ENCODE results near the gene ZKSCAN1. TPM values are rescaled to one million over a fixed set of nuclear protein-coding genes. Genes with fewer than 3 reads are reported as not detected.

ZKSCAN1 gene
- total RNA-seq, 1 experiment from 2014 or later = 29.8 TPM

GRCh38 chr7:100049441-100050291 is 34.3 kb downstream of the ZKSCAN1 start, which contains the start of gene ZSCAN21:
Gene ZSCAN21, plus strand, starts transcription at chr7:100049774. Its CDS starts 7,233 bp downstream, at chr7:100057007.
- WGBS (ENCODE audit: extremely low coverage, insufficient read length, low lambda C conversion rate) = no CpG with 5 or more reads among the region's 47 CpGs

More at GRCh38 chr7:100049441-100050291, 34.3 kb downstream of the ZKSCAN1 start, which contains the start of gene ZSCAN21:
- peak within 1 kb of the TSS; percentile 88 for H3K18ac ChIP-seq (ENCODE audit: insufficient read length, low read depth, low read length)
- H3K9me3 ChIP-seq (ENCODE audit: control insufficient read depth, low read depth, low read length) = no peaks in the 10 kb centered on the region
- peak within 1 kb of the TSS; percentile 90 to 96 for H3K4me3 Mint-ChIP-seq
- no peak within 1 kb of the TSS for H3K56ac ChIP-seq (ENCODE audit: insufficient read length, low read depth, low read length)
- H2BK120ac ChIP-seq (ENCODE audit: low read depth, low read length, poor library complexity, severe bottlenecking) = no peak within 1 kb of the TSS
- no peak within 1 kb of the TSS for H4K91ac ChIP-seq (ENCODE audit: insufficient read length, low read depth, low read length)
- no peak; the same call in 2 of the 3 replicates for TF ChIP-seq CTCF (conservative IDR thresholded peaks at IDR 0.05)
- no peak within 1 kb of the TSS for H2BK20ac ChIP-seq (ENCODE audit: low read depth, low read length, poor library complexity, severe bottlenecking)
- H3K27me3 ChIP-seq (ENCODE audit: insufficient read depth, low read length) = no peaks in the 10 kb centered on the region
- H3K79me2 ChIP-seq (ENCODE audit: insufficient read depth, low read length) = no peaks in the 10 kb centered on the region; the same call in 1 of the 2 replicates
- H4K5ac ChIP-seq (ENCODE audit: insufficient read length, low read depth, low read length) = no peak within 1 kb of the TSS
- no peaks in the 10 kb centered on the region for H4K20me1 ChIP-seq (ENCODE audit: control insufficient read depth, insufficient read depth, insufficient read length)
- no peak within 1 kb of the TSS; the same call in 1 of the 2 replicates for H2BK15ac ChIP-seq (ENCODE audit: low read depth, low read length)
- H3K9ac ChIP-seq (ENCODE audit: extremely low read depth, insufficient read length, low read length) = peak within 1 kb of the TSS; percentile 83
- no peak within 1 kb of the TSS for H2AK5ac ChIP-seq (ENCODE audit: insufficient read length, low read length)
- H3K14ac ChIP-seq (ENCODE audit: insufficient read depth, low read length) = peak within 1 kb of the TSS; percentile 88
- H3K4me2 ChIP-seq (ENCODE audit: insufficient read depth, insufficient read length, low read length) = peak within 1 kb of the TSS; percentile 87
- H3K4me1 Mint-ChIP-seq = peaks cover 10 to 12% of the 10 kb centered on the region in 2 experiments
- H3T11ph ChIP-seq (ENCODE audit: low read length) = no peak within 1 kb of the TSS
- DNase-seq = peak; percentile 87
- no peak within 1 kb of the TSS for H4K8ac ChIP-seq (replicated peaks; ENCODE audit: insufficient read length, low read depth, low read length)
- H3K36me3 Mint-ChIP-seq (ENCODE audit: insufficient read depth in 1 of 3, low read depth in 3 of 3) = peaks cover 8 to 19% (median 12%) of the 10 kb centered on the region in 3 experiments
- H3K4ac ChIP-seq (ENCODE audit: low read depth, low read length) = no peak within 1 kb of the TSS
- no peaks in the 10 kb centered on the region; the same call in none of the 2 replicates for H3K27me3 Mint-ChIP-seq (ENCODE audit: low read depth)
- H2BK12ac ChIP-seq (ENCODE audit: insufficient read length, low read depth, low read length) = no peak within 1 kb of the TSS
- no peak within 1 kb of the TSS for H3K27ac ChIP-seq (ENCODE audit: insufficient read length, low read depth, low read length)
- H2AFZ ChIP-seq (ENCODE audit: low read length) = no peak within 1 kb of the TSS
- peak within 1 kb of the TSS; percentile 98 to 99 (median 98); a peak in 6 of 7 replicates for H3K27ac Mint-ChIP-seq
- peaks cover 0 to 3% of the 10 kb centered on the region in 2 experiments; a peak in 1 of 5 replicates for H3K9me3 Mint-ChIP-seq
- H3K23ac ChIP-seq (ENCODE audit: insufficient read length, low read depth, low read length) = no peak within 1 kb of the TSS
- peaks cover 4% of the 10 kb centered on the region for H3K79me1 ChIP-seq (ENCODE audit: insufficient read depth, low read depth, low read length, poor library complexity, severe bottlenecking)
- H2BK5ac ChIP-seq (ENCODE audit: insufficient read length, low read length) = no peak within 1 kb of the TSS
- peaks cover 2% of the 10 kb centered on the region for H3K23me2 ChIP-seq (ENCODE audit: insufficient read length, low read depth, low read length, poor library complexity, severe bottlenecking)
- H3K4me1 ChIP-seq (ENCODE audit: insufficient read depth, low read length) = no peaks in the 10 kb centered on the region

Data from H9 (cell line).